Central memory CD8-positive, alpha-beta T cell (primary cell): ENCODE measurements around the gene TNNI2.

Source experiments
- ATAC-seq: fragments of 150-1000 bp; cut with Tn5 transposase; replicated peaks from 2 replicates; pipeline ENCODE4 v1.10.0; 2022; ENCODE audit warnings: mild to moderate bottlenecking, moderate FRiP score, moderate number of reproducible peaks; ENCODE audit not compliant: poor library complexity, severe bottlenecking; ENCODE audit errors: extremely low read depth
- DNase-seq, 2 donors: peaks; one replicate each; pipeline ENCODE4 v3.0.0; 2021; ENCODE audit warnings: low spot score in 2 of 2
- H3K27ac Mint-ChIP-seq: one replicate; pipeline ENCODE4 v1.8.0; 2022; ENCODE audit warnings: low read depth, mild to moderate bottlenecking, moderate library complexity, mixed read lengths
- H3K27me3 Mint-ChIP-seq: one replicate; pipeline ENCODE4 v1.8.0; 2022; ENCODE audit warnings: mixed read lengths
- H3K36me3 Mint-ChIP-seq: one replicate; pipeline ENCODE4 v1.8.0; 2022; ENCODE audit warnings: mild to moderate bottlenecking, moderate library complexity, mixed read lengths; ENCODE audit not compliant: insufficient read depth
- H3K4me1 Mint-ChIP-seq: one replicate; pipeline ENCODE4 v1.8.0; 2022; ENCODE audit warnings: mixed read lengths
- H3K4me3 Mint-ChIP-seq: one replicate; pipeline ENCODE4 v1.8.0; 2022; ENCODE audit warnings: mild to moderate bottlenecking, moderate library complexity, mixed read lengths
- H3K9me3 Mint-ChIP-seq: one replicate; pipeline ENCODE4 v1.8.0; 2022; ENCODE audit warnings: mixed read lengths

The TNNI2 gene

DNA sequence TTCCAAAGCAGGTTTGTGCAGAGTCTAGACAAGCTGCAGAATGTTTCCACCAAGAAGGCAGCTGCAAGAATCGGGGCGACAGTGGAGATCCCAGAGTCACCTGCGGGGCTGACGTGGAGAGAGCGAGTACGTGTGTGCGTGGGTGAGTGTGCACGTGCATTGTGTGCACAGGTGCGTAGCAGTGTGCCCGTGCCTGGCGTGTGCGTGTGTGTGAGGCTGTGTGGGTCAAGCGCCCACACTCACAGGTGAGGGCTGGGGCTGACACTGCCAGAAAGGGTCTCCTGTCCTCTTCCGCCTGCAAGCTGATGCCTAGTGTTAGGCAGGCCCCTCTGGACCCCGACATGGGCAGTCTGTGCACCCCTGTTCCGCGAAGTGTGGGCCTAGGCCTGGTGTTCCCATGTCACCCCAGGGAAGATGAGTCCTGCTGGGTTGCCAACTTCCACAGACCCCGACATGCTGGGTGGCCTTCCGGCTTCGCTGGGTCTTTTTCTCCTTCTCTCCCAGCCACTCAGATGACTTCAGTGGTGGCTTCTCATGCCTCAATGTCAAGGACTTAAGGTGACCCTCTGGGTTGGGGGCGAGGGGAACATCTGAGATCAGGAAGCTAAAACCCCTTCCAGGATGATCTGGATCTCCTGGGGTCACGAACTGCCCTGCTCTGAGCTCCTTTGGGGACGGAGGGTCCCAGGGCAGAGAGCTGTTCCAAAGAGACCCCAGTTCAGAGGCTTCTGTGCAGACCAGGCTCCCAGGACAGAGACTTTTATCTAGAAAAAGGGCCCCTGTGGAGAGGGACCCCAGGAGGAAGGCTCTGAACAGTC, 14.4 kb upstream of the TNNI2 start:
- no peak for DNase-seq

GRCh38 chr11:1825039-1825740, 13.6 kb upstream of the TNNI2 start:
- H3K4me3 Mint-ChIP-seq, result no peak overlapping the region
- DNase-seq (no peak), ATAC-seq (no peak)
- H3K9me3 Mint-ChIP-seq, result no peaks in the 10 kb centered on the region
- no peaks in the 10 kb centered on the region for H3K4me1 Mint-ChIP-seq
- no peak overlapping the region for H3K27ac Mint-ChIP-seq
- peaks cover 22% of the 10 kb centered on the region for H3K27me3 Mint-ChIP-seq
- H3K36me3 Mint-ChIP-seq, result no peaks in the 10 kb centered on the region

More for the DNA sequence above, 14.4 kb upstream of the TNNI2 start:
- H3K27ac Mint-ChIP-seq, result no peak overlapping the region
- no peak for ATAC-seq
- H3K36me3 Mint-ChIP-seq, result no peaks in the 10 kb centered on the region
- peaks cover 22% of the 10 kb centered on the region for H3K27me3 Mint-ChIP-seq
- H3K9me3 Mint-ChIP-seq, result no peaks in the 10 kb centered on the region
- H3K4me1 Mint-ChIP-seq, result no peaks in the 10 kb centered on the region
- no peak overlapping the region for H3K4me3 Mint-ChIP-seq

DNA sequence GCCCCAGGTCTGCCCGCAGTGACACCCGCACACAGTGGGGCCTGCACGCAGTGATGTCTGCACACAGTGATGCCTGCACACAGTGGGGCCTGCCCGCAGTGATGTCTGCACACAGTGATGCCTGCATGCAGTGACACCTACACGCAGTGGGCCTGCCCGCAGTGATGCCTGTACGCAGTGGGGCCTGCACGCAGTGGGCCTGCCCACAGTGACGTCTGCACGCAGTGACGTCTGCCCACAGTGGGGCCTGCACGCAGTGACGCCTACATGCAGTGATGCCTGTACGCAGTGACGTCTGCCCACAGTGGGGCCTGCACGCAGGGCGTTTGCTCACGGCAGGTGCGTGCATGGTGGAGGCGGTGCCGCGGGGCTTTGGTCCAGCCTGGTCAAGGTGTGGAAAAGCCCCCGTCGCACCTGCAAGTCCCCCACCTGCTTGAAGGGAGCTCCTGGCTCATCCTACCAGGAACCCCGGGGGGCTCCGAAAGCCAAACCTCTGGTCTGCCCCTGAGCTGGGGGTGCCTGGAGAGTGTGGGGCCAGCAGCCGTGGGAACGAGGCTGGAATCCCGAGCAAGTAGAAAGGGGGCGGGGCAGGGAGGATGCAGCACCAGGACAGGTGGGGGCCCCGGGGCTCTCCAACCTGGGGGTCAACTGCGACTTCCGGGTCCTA, 12.9 kb upstream of the TNNI2 start:
- ATAC-seq (no peak), DNase-seq (no peak)
- H3K27ac Mint-ChIP-seq, result no peak overlapping the region
- H3K27me3 Mint-ChIP-seq, result peaks cover 22% of the 10 kb centered on the region
- no peaks in the 10 kb centered on the region for H3K9me3 Mint-ChIP-seq
- H3K4me1 Mint-ChIP-seq, result no peaks in the 10 kb centered on the region
- no peak overlapping the region for H3K4me3 Mint-ChIP-seq
- no peaks in the 10 kb centered on the region for H3K36me3 Mint-ChIP-seq

- Mint-ChIP-seq H3K27me3 (peaks cover 24% of the 10 kb centered on the region), H3K9me3 (no peaks in the 10 kb centered on the region), H3K4me1 (no peaks in the 10 kb centered on the region), H3K4me3 (no peak overlapping the region), H3K36me3 (no peaks in the 10 kb centered on the region), H3K27ac (no peak overlapping the region)
- no peak for DNase-seq
- no peak for ATAC-seq
These were observed 12.2 kb upstream of the TNNI2 start for GRCh38 chr11:1826552-1827094.

DNA sequence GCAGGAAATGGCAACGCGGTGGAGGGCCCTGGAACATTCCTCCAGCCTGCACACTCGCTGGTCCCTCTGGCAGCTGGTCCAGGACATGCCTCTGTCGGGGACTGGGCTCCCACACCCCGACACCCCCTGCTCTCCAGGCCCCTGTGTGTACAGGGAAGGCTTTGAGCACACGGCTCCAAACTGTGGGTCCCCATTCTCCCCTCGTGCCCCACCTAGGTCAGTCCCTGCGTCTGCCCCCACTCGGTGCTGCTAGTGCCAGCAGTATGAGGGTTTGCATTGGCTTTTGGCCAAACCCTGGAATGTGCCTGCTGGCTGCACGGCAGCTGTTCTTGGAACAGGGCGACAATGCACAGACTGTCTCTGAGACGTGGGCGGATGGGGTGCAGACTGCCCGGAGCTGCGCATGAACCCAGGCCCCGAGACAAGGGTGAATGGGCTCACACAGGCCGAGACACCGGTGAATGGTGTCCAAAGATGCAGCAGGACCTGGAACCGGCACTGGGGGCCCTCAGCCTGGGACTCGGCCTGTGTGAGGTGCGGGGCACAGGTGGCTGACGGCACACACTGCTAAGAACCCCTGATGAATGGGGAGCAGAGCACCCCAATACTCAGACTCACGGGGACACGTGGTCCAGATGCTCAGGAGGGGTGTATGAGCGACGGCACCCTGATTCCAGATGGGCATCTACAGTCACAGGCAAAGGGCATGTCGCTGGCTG, 11.5 kb upstream of the TNNI2 start:
- no peak for DNase-seq
- peaks cover 30% of the 10 kb centered on the region for H3K27me3 Mint-ChIP-seq
- H3K36me3 Mint-ChIP-seq, result no peaks in the 10 kb centered on the region
- H3K4me1 Mint-ChIP-seq, result peaks cover 5% of the 10 kb centered on the region
- H3K27ac Mint-ChIP-seq, result no peak overlapping the region
- no peak for ATAC-seq
- no peaks in the 10 kb centered on the region for H3K9me3 Mint-ChIP-seq
- H3K4me3 Mint-ChIP-seq, result no peak overlapping the region

DNA sequence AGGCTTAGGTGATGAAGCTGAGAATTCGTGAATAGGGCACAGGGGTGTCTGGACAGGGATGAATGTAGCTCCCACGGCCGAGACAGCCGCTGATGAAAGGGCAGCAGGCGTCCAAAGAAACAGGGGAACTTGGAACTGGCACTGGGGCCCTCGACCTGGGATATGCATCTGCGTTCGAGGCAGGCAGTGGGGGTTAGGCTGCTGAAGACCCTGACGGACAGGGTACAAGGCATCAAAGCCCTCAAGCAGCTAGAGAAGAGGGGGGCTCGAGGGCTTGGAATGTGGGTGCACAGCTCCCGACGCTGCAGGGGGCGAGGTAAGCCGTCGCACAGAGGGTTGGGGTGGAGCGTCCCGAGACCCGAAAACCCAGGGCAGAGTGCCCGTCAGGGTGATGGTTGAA, 10.8 kb upstream of the TNNI2 start:
- H3K9me3 Mint-ChIP-seq, result no peaks in the 10 kb centered on the region
- H3K36me3 Mint-ChIP-seq, result no peaks in the 10 kb centered on the region
- H3K27me3 Mint-ChIP-seq, result peaks cover 31% of the 10 kb centered on the region
- H3K27ac Mint-ChIP-seq, result no peak overlapping the region
- no peak for DNase-seq
- ATAC-seq, result no peak
- peaks cover 5% of the 10 kb centered on the region for H3K4me1 Mint-ChIP-seq
- no peak overlapping the region for H3K4me3 Mint-ChIP-seq

DNA sequence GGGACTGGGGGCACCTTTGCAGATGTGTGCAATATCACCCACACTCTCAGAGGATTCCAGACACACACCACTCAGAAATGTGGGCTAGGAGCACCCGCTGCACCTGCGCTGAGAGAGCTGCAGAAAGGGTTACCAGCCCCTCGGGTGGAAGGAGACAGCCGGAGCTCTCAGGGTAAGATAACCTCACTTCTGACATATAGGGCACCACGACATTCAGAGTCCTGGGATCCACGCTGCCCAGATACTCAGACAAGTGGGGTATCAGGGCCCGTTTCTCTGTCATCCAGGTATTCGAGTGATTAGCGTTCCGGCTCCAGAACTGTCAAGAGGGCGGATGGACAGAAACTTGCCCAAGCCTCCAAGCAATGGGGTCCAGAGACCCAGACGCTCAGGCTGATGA, 10.2 kb upstream of the TNNI2 start:
- no peak overlapping the region for H3K4me3 Mint-ChIP-seq
- H3K27me3 Mint-ChIP-seq, result peaks cover 37% of the 10 kb centered on the region
- DNase-seq, result no peak
- H3K36me3 Mint-ChIP-seq, result no peaks in the 10 kb centered on the region
- H3K27ac Mint-ChIP-seq, result no peak overlapping the region
- no peak for ATAC-seq
- H3K9me3 Mint-ChIP-seq, result no peaks in the 10 kb centered on the region
- H3K4me1 Mint-ChIP-seq, result peaks cover 5% of the 10 kb centered on the region

DNA sequence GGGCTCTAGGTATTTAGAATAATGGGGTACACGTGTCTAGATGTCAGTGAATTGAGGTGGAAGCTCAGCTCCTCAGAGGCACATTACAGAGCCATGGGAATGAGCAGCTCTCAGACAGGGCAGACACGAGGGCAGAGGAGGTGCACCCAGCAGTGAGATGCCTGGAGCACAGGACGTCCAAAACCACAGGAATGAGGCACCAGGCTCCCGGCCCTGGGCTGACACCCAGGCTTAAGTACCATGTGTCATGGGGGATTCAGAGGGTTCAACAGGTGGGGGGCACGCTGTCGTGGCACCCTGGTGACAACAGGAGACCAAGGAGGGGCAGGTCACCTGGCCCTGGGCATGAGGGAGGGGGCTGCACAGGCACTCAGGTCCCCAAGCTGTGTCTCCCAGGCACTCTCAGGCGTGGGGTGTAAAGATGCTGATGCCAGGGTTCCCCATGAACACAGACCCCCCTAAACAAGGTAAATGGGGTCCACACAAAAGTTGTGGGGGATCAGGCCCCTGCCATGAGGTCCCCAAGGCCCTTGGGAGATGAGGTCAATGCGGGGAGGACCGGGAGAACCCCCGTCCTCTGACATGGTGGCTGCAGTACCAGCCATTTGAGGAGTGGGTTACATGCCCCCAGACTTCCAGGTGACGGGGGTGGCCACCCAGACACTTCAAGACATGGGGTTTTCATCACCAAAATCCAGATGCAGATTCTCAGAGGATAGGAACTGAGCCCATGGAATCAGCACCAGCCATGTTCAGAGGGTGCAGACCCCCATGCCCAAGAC, 9.6 kb upstream of the TNNI2 start:
- Mint-ChIP-seq H3K4me3 (no peak overlapping the region), H3K4me1 (peaks cover 5% of the 10 kb centered on the region), H3K27me3 (peaks cover 40% of the 10 kb centered on the region), H3K36me3 (no peaks in the 10 kb centered on the region), H3K9me3 (no peaks in the 10 kb centered on the region), H3K27ac (no peak overlapping the region)
- DNase-seq (no peak), ATAC-seq (no peak)

GRCh38 chr11:1830004-1830321, 8.8 kb upstream of the TNNI2 start:
- no peaks in the 10 kb centered on the region for H3K9me3 Mint-ChIP-seq
- H3K36me3 Mint-ChIP-seq, result no peaks in the 10 kb centered on the region
- H3K4me1 Mint-ChIP-seq, result peaks cover 5% of the 10 kb centered on the region
- no peak for ATAC-seq
- no peak overlapping the region for H3K4me3 Mint-ChIP-seq
- DNase-seq, result no peak
- no peak overlapping the region for H3K27ac Mint-ChIP-seq
- H3K27me3 Mint-ChIP-seq, result peaks cover 40% of the 10 kb centered on the region

DNA sequence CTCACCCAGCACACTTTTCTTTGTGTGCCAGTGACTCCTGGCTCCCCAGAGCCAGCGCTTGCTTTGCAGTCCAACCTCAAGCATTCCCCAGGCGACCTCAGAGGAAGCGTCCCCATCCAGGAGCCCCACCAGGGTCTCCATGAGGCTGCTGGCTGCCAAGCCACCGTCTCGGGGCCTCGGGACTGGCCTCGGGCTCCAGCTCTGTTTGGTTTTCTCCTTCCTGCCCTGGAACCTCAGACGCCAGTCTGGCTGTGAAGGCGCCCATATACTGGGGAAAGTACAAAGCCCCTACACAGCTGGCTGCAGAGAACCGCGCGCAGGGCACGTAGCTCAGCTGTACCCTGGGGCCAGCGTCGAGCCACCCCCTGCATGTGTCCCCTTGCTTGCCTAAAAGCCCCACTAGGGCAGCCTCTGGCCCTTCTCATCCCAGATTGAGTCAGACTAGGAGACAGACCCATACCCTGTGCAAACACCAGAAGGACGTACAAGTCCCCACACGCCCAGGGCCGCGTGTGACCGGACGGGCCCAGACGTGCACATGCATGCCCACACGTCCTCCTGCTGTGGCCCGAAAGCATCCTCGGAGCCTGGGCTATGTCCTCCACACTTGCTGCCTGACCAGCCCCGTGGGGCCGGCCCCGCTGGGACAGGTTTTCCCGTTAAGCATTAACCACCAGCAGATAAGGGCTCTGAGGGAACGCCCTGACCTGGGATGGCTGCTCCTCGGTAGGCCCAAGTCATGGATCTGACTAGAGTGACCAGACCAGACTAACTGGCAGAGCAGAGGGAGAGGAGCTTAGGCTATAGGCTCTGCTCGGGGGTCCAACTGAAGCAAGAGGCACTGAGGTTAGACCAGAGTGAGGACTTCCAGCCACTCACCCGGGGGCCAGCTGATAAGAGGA, 8.2 kb upstream of the TNNI2 start:
- H3K4me3 Mint-ChIP-seq, result no peak overlapping the region
- no peaks in the 10 kb centered on the region for H3K36me3 Mint-ChIP-seq
- peaks cover 5% of the 10 kb centered on the region for H3K4me1 Mint-ChIP-seq
- no peak overlapping the region for H3K27ac Mint-ChIP-seq
- ATAC-seq (no peak), DNase-seq (no peak)
- no peaks in the 10 kb centered on the region for H3K9me3 Mint-ChIP-seq
- H3K27me3 Mint-ChIP-seq, result peaks cover 40% of the 10 kb centered on the region
